ENCODE measurements around the gene SRRM4.

- TF ChIP-seq POLR2A (IDR thresholded peaks at IDR 0.05) (no peak), POLR2AphosphoS5 (IDR thresholded peaks at IDR 0.05) (no peak)
Measured at GRCh38 chr12:118982984-118983761, 1.8 kb downstream of the SRRM4 start.
